Right renal pelvis (tissue), 4 donors: Measurements from ENCODE around the gene EPM2AIP1. TPM values are rescaled to one million over a fixed set of nuclear protein-coding genes. Genes with fewer than 3 reads are reported as not detected.
"Not testable (repeated sequence)": the region's sequence is repeated elsewhere in the genome, so short reads cannot be mapped to it uniquely, and the experiment has no call there.

ENCODE experiments used
- DNase-seq, 4 donors: peaks; one replicate each; pipeline ENCODE4 v3.0.0-alpha.2; 2013; ENCODE audit warnings: low read depth in 4 of 4, low spot score in 3 of 4, missing footprints in 1 of 4
- polyA plus RNA-seq, 4 donors: library from polyadenylated mRNA; unstranded; fragments of 120-200 nt; gene quantifications; one replicate each; pipeline ENCODE4 v1.2.1, GENCODE V29; 2013; ENCODE audit not compliant: insufficient read length in 4 of 4

EPM2AIP1 gene
- 10 to 100 TPM; 45.5 to 57.7 (median 56.0) TPM for polyA plus RNA-seq

GRCh38 chr3:36992806-36993325 lies at the start of gene EPM2AIP1:
TSS of gene EPM2AIP1 (minus strand) at chr3:36993131. CDS start at chr3:36993077, 54 bp downstream.
- no peak for DNase-seq

DNA sequence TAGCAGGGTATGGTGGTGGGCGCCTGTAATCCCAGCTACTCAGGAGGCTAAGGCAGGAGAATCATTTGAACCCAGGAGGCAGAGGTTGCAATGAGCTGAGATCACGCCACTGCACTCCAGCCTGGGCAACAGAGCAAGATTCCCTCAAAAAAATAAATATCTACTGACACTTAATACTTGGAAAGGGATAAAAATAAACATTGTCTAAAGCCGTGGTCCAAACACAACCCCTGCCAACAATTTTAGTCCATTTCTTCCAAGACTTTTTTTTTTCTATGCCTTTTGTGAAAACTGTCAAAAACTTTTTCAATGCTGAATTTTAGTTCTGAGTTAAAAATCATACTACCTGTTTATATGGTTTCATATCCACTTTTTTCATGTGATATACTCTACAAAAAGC lies 49.8 kb upstream of the EPM2AIP1 start:
- DNase-seq, result not testable (repeated sequence)

DNA sequence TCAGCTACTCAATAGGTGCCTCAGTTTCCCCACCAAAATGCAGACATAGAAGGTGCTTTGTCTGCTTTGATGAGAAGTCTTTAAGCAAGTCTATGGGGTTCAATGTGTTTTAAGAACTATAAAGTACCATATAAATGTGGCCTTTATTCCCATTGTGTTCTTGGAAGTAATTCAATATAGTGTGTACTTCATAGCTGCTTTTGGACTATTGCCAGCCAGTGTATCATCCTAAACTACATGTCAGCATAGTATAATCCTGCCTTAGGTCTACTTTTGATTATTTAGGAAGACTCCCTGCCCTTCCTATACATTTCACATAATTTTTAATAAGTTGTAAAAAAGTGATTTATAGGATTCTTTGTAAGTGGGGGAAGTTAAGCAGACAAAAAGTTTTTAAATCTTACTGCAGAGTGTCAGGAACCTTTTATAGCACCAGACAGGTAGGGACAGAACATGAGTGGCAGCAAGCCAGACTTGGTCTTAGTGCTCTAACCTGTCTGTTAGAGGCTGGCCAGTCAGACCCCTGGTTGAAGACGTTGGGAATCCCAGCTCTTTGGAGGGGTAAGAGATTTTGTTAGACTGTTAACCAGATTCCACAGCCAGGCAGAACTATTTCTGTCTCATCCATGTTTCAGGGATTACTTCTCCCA lies 48.7 kb upstream of the EPM2AIP1 start:
- no peak for DNase-seq

DNA sequence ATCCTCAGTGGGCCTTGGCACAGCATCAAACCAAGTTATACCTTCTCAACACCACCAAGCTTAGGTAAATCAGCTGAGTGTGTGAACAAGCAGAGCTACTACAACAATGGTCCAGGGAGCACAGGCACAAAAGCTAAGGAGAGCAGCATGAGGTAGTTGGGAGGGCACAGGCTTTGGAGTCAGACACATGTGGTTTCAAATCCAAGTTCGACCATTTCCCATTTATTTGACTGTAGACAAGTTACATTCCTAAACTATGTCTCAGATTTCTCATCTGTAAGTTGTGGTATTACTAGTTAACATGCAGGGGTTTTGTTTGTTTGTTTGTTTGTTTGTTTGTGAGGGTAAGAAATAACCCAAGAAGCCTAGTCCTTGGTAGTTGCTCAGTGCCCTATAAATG lies 47.3 kb upstream of the EPM2AIP1 start:
- DNase-seq, result no peak

DNA sequence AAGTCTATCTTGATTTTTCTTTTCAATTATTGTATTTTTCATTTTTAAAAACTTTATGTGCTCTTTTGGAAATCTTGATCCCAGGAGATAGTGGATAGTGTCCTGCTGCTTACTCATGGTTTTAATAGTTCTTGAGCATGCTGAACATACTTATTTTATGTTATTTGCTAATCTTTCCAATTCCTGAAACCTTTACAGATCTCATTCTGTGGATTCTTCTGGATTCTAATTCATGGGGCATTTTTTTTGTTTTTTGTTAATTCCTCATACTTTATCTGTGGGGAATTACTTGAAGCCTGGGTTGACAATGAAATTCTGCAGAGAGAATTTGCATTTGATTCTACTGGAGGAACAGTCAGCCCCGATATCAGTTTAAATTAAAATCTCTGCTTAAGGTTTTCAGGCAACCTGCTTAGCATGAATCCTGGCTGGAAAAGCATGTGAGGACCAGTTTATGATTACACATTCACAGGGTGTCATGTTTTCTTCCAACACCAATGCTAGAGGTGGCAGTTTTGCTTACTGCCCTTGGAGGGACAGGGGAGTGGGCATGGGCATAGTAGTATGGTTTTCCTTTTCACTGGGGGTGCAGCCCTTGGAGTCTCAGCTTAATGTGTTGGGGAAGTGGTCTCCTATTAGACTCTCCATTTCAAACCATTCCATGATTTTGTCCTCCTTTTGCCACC lies 46.4 kb upstream of the EPM2AIP1 start:
- no peak for DNase-seq

GRCh38 chr3:37037352-37037751 lies 44.4 kb upstream of the EPM2AIP1 start:
- DNase-seq, result no peak

DNA sequence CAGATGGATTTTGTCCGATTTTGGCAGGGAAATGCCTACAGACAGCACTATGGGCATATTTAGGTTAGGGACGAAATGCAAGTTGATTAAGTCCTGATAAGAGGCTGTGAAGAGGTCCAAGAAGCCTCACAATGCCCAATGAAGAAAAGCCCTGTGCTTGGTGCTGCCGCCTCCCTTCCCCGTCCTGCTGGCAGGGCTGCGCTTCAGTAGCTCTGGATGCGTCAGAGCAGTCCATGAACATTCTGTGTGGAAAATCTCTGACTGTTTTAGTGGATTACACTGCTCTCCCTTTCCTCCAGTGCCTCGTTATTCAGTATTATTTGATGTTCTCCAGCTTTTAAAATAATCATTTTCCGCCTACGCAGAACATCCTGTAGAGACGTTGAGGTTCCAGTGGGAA lies 40.0 kb upstream of the EPM2AIP1 start:
- no peak for DNase-seq

GRCh38 chr3:37031096-37031682 lies 38.3 kb upstream of the EPM2AIP1 start:
- DNase-seq, result no peak

DNA sequence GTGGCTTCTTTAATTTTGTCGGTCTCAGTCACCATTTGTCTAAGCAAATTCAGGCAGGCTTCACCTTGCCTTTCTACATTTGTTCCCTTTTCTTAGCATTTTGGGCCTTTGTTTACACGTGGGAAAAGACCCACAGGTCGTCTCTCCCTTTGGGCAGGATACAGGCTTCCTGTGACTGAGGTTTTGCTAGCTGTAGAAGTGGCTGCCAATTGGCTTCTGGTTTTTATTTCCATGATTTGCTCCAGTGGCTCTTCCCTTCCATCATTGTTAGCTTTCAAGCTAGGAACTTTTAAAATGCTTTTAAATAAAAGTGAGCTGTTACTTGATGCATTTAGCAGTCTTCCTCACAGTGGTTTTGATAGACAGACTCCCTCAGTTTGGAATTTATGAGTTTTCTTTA lies 37.7 kb upstream of the EPM2AIP1 start:
- DNase-seq, result no peak

DNA sequence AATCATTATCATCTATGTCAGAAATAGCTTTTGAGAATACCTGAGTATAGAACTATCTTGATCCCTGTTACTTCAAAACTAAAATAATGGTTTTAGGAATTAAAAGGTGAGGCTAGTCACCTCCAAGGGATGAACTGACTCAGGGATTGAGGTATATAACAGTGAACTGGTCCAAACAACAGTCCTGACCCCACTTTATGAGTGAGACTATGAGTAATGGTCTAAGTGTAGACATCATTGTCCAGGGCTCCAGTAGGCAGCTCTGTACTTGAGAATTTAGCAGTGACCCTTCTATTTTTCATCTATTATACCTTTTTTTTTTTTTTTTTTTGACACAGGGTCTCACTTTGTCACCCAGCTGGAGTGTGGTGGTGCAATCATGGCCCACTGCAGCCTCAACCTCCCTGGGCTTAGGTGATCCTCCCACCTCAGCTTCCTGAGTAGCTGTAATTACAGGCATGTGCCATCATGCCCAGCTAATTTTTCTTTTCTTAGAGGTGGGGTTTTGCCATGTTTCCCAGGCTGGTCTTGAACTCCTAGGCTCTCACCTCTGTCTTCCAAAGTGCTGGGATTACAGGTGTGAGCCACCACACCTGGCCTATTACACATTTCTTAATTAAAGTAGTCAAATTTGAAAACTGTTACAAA lies 36.7 kb upstream of the EPM2AIP1 start:
- DNase-seq, result no peak

DNA sequence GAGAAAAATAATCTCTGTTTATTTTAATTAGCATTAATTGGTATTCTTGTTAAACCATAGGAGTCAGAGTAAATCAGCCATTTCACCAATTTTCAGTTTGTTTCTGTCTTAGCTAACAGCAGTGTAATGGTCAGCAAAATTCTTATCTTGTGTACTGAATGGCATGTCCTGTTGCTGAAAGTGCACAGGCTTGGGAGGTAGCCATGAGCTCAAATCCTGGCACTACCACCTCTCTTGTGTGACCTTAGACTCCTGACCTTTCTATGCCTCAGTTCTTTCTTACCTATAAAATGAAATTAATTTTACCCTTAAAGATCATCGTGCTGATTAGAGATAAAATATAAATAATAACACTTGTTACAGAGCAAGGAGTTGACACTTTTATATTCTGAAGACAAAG lies 36.2 kb upstream of the EPM2AIP1 start:
- DNase-seq, result no peak

DNA sequence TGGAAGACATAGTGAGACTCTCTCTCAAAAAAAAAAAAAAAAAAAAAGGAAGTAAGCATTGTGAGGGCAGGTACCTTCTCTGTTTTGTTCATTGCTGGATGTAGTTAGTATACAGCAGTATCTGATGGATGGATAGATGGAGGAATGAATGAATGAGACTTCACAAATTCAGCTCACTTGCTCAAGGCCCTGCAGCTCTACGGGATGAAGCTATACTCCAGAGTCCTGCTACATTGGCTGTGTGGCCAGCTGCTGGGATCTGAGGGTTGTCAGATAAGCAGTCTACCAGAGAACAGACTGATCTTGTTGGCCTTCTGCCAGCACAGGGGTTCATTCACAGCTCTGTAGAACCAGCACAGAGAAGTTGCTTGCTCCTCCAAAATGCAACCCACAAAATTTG lies 35.4 kb upstream of the EPM2AIP1 start:
- no peak for DNase-seq

GRCh38 chr3:37026851-37027250 lies 33.9 kb upstream of the EPM2AIP1 start:
- DNase-seq, result no peak

- DNase-seq, result no peak
These were observed 32.8 kb upstream of the EPM2AIP1 start for GRCh38 chr3:37025561-37026335.

DNA sequence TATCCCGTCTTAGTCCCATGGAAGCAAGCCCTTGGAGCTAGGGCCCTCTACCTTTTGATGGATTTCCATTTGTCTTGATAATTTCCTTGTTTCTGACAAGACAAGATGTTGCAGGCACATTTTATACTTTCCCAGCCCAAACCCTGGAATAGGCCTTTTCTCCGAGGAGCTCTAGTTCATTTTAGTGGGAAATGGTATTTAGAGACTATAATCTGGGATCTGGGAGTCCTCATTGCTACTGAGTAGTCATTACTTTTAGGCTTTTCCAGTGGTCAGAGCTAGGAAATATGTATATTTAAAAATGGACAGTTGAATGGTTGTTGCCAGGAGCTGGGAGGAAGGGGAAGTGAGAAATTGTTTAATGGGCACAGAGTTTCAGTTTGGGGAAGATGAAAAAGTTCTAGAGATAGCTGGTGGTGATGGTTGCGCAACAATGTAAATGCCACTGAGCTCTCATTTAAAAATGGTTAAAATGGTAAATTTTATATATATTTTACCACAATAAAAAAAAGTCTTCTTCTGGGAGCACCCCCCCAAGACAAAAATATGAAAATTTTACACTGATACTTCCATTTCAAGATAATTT lies 32.0 kb upstream of the EPM2AIP1 start:
- DNase-seq, result no peak

- no peak for DNase-seq
These were observed 31.2 kb upstream of the EPM2AIP1 start for GRCh38 chr3:37024092-37024491.

DNA sequence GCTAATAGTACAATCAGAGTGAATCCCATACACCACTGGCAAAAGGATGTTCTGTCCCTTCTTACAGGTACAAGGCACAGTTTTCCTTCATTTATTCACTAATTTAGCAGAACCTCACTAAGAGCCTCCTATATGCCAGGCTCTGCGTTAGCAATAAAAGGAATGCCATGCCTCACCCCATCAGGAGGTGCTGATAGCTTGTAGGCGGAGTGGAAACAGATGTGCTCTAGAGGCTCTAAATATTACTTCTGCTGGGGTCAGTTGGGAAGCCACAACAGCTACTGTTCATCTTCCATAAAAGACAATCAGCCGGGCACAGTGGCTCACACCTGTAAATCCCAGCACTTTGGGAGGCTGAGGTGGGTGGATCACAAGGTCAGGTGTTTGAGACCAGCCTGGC lies 24.8 kb upstream of the EPM2AIP1 start:
- DNase-seq, result no peak

- no peak for DNase-seq
These were observed 24.0 kb upstream of the EPM2AIP1 start for GRCh38 chr3:37016903-37017302.

- no peak for DNase-seq
These were observed 22.7 kb upstream of the EPM2AIP1 start for GRCh38 chr3:37015642-37016041.

- DNase-seq, result no peak
These were observed 21.7 kb upstream of the EPM2AIP1 start for GRCh38 chr3:37014620-37015019.
